Hematopoietic multipotent progenitor cell (in vitro differentiated cells): Measurements from ENCODE around the gene C6orf120. TPM values are rescaled to one million over a fixed set of nuclear protein-coding genes. Genes with fewer than 3 reads are reported as not detected.

Experiments
- DNase-seq, 3 donors: peaks; one replicate each; pipeline ENCODE4 v3.0.0-alpha.2; 2011 to 2015; ENCODE audit warnings: low read depth in 2 of 3, low spot score in 2 of 3
- total RNA-seq: library from RNA; depleted of rRNA; stranded (reverse); fragments of >200 nt; gene quantifications from one replicate; pipeline ENCODE4 v1.2.3, GENCODE V29; 2012

The C6orf120 gene
- total RNA-seq, 1 donor, result 15.1 TPM

GRCh38 chr6:169723991-169724493 lies 22.1 kb downstream of the C6orf120 start:
- DNase-seq, result peak; percentile 23 to 54 (median 52)

DNA sequence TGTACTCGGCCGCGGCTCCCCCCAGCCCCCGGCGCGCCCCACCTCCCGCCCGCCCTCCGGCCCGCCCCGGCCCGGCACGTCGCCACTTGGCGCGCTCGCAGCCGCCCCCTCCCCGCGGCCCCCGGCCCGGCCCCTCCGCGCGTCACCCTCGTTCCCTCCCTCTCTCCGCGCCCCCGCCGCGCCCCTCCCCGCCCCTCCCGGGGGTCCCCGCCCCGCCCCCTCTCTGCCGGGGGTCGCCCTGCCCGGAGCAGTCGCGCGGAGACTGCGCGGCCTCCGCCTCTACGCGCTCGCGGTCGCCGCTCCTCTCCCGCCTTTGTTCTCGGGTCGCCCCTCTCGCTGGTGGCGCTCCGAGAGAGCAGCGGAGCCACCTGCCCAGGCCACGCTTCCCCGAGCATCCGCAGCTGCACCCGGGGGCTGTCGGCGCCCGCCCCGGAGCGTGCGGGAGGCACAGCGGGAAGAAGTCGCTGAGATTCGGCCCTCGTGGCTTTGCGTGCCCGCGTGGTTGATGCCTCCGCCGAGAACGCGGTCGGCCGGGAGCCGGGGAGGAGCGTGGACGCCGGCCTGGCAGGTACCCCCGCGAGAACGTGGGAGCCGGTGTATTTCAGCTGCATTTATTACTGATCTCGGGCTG lies 22.7 kb downstream of the C6orf120 start, which contains the start of gene PHF10:
Gene PHF10 (minus strand): TSS at position 7 of the 631 bp plus-strand sequence. CDS start 569 bp downstream, outside the sequence.
- DNase-seq, result peak; percentile 23 to 72 (median 72)

DNA sequence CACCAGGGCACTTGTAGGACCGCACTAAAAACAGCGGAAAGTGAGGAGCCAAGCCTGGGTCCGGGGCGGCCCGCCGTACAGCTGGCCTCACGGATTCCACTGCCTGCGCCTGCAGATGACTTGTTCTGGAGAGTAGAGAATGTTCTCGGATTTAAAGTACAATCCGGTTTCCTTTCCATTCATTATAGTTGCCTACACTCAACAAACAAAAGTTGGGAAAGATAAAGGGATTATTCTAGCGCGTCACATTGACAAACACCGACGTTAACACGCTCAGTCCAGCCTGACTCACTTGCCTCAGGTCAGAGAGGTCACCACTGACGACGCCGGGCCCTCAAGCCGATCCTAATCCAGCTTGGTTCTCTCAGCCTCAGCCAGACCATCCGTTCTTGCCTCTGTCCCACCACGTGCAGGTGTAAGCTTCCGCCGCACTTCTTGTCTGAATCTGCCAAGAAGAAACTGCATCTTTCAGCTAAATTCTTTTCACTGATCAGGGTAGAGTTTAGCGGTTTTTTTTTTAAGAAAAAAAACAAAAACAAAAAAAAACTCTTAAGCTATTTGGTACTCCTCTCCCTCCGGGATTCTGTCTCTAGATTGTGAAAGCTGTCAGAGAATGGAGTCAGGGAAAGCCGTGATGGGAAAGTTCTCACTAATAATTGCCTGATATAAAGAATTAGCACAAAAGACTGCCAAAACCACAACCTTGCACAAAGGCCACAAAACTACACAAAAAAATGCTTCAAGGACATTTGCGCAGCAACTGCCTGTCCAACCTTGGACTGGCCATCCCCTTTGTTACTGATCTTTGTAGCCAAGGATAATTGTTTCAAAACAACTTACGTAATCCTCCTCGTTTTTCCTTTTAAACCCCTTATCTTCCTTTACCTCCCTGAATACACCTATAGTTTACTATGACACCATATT lies 23.5 kb downstream of the C6orf120 start:
- DNase-seq, result peak in 1 of 3 donors; percentile 12

- no peak for DNase-seq
Observed at GRCh38 chr6:169726049-169726400, 24.1 kb downstream of the C6orf120 start.

DNA sequence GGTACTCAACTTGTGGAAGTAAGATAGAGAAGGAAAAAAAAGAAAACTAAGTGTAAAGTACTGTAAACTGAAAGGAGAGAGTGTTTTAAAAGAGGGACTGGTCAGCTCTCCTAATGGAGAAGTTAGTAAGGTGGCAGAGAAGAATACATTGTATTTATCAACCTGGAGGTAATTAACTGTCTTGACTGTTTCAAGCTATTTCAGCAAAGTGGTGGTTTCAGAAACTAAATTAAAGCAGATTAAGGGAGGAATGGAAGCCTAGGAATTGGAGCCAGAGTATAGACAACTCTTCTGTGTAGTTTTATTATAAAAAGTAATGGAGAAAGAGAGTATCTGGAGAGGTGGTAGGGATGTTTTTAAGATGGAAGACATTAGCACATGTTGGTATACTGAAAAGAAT lies 25.0 kb downstream of the C6orf120 start:
- DNase-seq, result no peak

DNA sequence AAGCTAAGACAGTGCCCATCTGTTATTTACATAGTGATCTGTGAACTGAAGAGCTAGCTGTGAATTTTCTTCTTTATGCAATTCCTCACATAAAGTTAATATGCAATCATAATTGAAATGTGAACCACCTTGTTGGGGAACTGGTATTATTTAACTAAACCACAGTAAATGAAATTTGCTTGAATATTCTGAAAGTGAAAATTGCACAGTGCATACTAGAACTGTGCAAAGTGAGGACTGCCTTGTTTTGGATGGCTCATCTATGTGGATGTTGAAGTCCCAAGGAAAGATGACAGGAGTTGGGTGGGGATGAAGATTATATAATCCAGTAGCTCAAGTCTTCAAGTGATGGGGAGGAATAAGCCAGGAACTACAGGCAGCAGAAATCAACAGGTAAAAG lies 28.0 kb downstream of the C6orf120 start:
- no peak for DNase-seq

DNA sequence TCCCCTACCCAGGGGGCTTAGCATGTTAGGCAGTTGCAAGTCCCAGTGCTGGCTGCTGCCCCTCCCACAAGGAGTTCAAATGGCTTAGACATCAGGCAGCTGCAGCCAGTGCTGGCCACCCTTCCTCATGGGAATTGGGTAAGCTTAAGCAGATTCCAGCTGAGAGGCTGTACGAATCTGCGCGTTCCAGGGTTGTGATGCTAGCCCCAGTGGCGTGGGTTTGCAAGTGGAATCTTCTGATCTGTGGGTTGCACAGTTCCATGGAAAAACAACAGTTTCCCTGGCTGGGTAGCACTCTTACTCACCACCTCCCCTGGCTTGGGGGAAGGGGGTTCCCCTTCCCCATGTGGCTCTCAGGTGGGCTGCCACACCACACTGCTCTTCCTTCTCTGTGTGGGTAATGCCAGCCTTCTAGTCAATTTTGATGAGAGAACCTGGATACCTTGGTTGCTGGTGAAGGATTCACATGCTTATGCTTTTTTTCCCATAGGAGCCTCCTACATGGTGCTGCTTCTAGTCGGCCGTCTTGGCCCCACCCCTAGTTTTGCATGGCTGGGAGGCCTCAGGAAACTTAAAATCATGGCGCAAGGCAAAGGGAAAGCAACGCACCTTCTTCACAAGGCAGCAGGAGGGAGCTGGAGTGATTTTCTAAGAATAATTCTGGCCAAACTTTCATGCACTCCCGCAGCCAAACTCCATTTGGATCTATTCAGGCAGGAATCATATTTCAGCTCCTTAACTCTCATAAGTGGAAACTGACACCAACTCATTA lies 36.5 kb downstream of the C6orf120 start:
- DNase-seq, result no peak

- DNase-seq, result no peak
Observed at GRCh38 chr6:169738976-169739529, 37.1 kb downstream of the C6orf120 start.

GRCh38 chr6:169741344-169741743 lies 39.4 kb downstream of the C6orf120 start:
- DNase-seq, result no peak

- DNase-seq, result no peak
Observed at GRCh38 chr6:169745405-169745804, 43.5 kb downstream of the C6orf120 start.

GRCh38 chr6:169746556-169746955 lies 44.6 kb downstream of the C6orf120 start:
- no peak for DNase-seq

- DNase-seq, result peak; percentile 91 to 96 (median 96)
Observed at GRCh38 chr6:169751242-169752073, 49.5 kb downstream of the C6orf120 start, which contains the start of the genes DYNLT2 and ERMARD. Gene DYNLT2 (minus strand): TSS chr6:169751572. CDS start chr6:169751458, 114 bp downstream. Gene ERMARD (plus strand): TSS chr6:169751622. CDS start chr6:169751658, 36 bp downstream.

GRCh38 chr6:169752074-169752623 lies 50.2 kb downstream of the C6orf120 start:
- DNase-seq, result no peak

Other genes starting within 250 kb of the C6orf120 start
- gene WDR27, start 97 bp upstream of the C6orf120 start, total RNA-seq, result 28.0 TPM
- 13.5 TPM for gene PHF10, start 22.4 kb downstream of the C6orf120 start, total RNA-seq
- gene DYNLT2, start 49.4 kb downstream of the C6orf120 start, total RNA-seq, result 2.7 TPM
- 20.2 TPM for gene ERMARD, start 49.5 kb downstream of the C6orf120 start, total RNA-seq